CD8-positive, alpha-beta memory T cell (primary cell): ENCODE measurements around the gene KRTAP10-1. TPM values are rescaled to one million over a fixed set of nuclear protein-coding genes. Genes with fewer than 3 reads are reported as not detected.

Experiments
- CTCF ChIA-PET: fragments of 350-600 bp; sonication (Branson Sonifier 250); formaldehyde crosslinking; loops from one replicate; lab custom pipeline; 2021; ENCODE audit warnings: antibody characterized with exemption; lab: Charles Lee
- POLR2A ChIA-PET: fragments of 350-600 bp; sonication (Branson Sonifier 250); formaldehyde crosslinking; loops from one replicate; lab custom pipeline; 2021; ENCODE audit warnings: antibody characterized with exemption; lab: Charles Lee
- DNase-seq, 5 donors: peaks; one replicate each; pipeline versions ENCODE4 v3.0.0 to v3.0.0-alpha.2; 2020 to 2022; ENCODE audit warnings: mixed read lengths in 1 of 5
- H3K27ac ChIP-seq: one replicate; pipeline ENCODE4 v1.7.0; 2013; ENCODE audit warnings: low read depth, mild to moderate bottlenecking, low read length, moderate library complexity
- H3K27me3 ChIP-seq: 2 replicates; pipeline ENCODE4 v1.7.0; 2013; ENCODE audit warnings: low read length, mild to moderate bottlenecking; ENCODE audit not compliant: insufficient read depth, poor library complexity, severe bottlenecking
- H3K36me3 ChIP-seq: 2 replicates; pipeline ENCODE4 v1.7.0; 2013; ENCODE audit warnings: mild to moderate bottlenecking, low read length, moderate library complexity; ENCODE audit not compliant: insufficient read depth
- H3K4me1 ChIP-seq: 2 replicates; pipeline ENCODE4 v1.7.0; 2013; ENCODE audit warnings: mild to moderate bottlenecking, low read length, moderate library complexity; ENCODE audit not compliant: insufficient read depth
- H3K4me3 ChIP-seq: 2 replicates; pipeline ENCODE4 v1.7.0; 2013; ENCODE audit warnings: mild to moderate bottlenecking, low read length
- H3K9me3 ChIP-seq: 2 replicates; pipeline ENCODE4 v1.7.0; 2013; ENCODE audit warnings: mild to moderate bottlenecking, low read length
- H3K27ac Mint-ChIP-seq, 8 donors: one replicate each; pipeline ENCODE4 v1.8.0; 2020 to 2021; ENCODE audit warnings: mixed read lengths in 8 of 8, mild to moderate bottlenecking in 6 of 8, inconsistent platforms in 3 of 8, moderate library complexity in 3 of 8
- H3K27me3 Mint-ChIP-seq, 2 donors: one replicate each; pipeline ENCODE4 v1.8.0; 2020 to 2021; ENCODE audit warnings: mixed read lengths in 2 of 2, mild to moderate bottlenecking in 1 of 2, moderate library complexity in 1 of 2
- H3K36me3 Mint-ChIP-seq, 3 donors: one replicate each; pipeline ENCODE4 v1.8.0; 2020 to 2021; ENCODE audit warnings: mixed read lengths in 3 of 3, inconsistent platforms in 1 of 3, mild to moderate bottlenecking in 1 of 3
- H3K4me1 Mint-ChIP-seq, 3 donors: one replicate each; pipeline ENCODE4 v1.8.0; 2020 to 2021; ENCODE audit warnings: mixed read lengths in 3 of 3, inconsistent platforms in 1 of 3, mild to moderate bottlenecking in 1 of 3
- H3K4me3 Mint-ChIP-seq, 7 donors: one replicate each; pipeline ENCODE4 v1.8.0; 2020 to 2021; ENCODE audit warnings: mixed read lengths in 7 of 7, mild to moderate bottlenecking in 6 of 7, moderate library complexity in 4 of 7, inconsistent platforms in 2 of 7
- H3K9me3 Mint-ChIP-seq, 5 donors: one replicate each; pipeline ENCODE4 v1.8.0; 2020 to 2022; ENCODE audit warnings: mixed read lengths in 5 of 5, mild to moderate bottlenecking in 3 of 5, moderate library complexity in 2 of 5, inconsistent platforms in 1 of 5
- polyA plus RNA-seq: library from polyadenylated mRNA; unstranded; fragments of 300-500 nt; fragmentation: Illumina TruSeq; gene quantifications from one replicate; pipeline ENCODE4 v1.2.3, GENCODE V29; 2021
- total RNA-seq, 2 experiments: library from RNA; stranded (reverse); gene quantifications; one replicate each; pipeline ENCODE4 v1.2.3, GENCODE V29; 2021

The KRTAP10-1 gene
- total and polyA plus RNA-seq, 3 experiments from 2014 or later = not detected

DNA sequence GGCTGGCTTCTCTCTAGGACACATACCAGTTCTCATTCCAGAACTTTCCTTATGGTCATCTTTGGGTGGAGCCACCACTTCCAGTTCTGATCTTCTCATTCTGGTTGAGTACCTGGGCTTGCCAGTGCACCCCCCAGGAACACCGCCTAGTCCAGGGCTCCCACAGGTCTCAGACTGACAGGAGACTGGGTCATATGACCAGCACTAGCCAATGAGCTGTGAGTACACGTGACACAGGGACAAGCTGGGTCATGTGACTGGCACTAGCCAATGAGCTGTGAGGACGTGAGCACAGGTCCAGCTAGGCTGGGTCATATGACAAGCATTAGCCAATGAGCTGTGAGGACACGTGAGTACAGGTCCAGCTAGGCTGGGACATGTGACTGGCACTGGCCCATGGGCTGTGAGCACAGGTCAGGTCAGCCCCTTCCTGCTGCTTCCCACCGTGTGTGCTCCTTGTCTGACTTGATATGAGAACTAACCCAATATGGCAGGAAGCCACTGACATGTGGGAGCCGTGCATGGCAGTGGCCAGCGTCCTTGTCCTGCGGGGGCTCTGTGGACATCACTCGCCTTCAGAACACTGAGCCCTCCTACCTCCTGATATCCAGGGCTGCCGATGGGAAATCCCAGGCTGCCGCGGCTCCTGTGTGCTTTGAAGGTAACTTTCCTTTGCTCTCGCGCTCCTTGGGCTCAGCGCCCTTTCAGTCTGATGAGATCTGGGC is 22.7 kb downstream of the KRTAP10-1 start:
- no peak overlapping the region for H3K4me3 ChIP-seq
- Mint-ChIP-seq H3K27me3 (no peaks in the 10 kb centered on the region), H3K9me3 (no peaks in the 10 kb centered on the region), H3K4me1 (no peaks in the 10 kb centered on the region), H3K36me3 (no peaks in the 10 kb centered on the region), H3K4me3 (peak overlapping the region in 1 of 7 donors; percentile 50), H3K27ac (peak overlapping the region in 3 of 8 donors; percentile 38 to 51 (median 48))
- no peaks in the 10 kb centered on the region for H3K9me3 ChIP-seq
- H3K4me1 ChIP-seq = no peaks in the 10 kb centered on the region
- no peaks in the 10 kb centered on the region for H3K36me3 ChIP-seq
- H3K27me3 ChIP-seq = no peaks in the 10 kb centered on the region
- DNase-seq = peak in 1 of 5 donors; percentile 39
- ChIA-PET POLR2A (no interaction called here), CTCF (interaction anchor here (0.9 to 1.5 kb wide), 2 partner anchors 93 to 284 kb away, joined by 3 read pairs; partner anchors contain the start of gene UBE2G2)
- no peak overlapping the region for H3K27ac ChIP-seq

DNA sequence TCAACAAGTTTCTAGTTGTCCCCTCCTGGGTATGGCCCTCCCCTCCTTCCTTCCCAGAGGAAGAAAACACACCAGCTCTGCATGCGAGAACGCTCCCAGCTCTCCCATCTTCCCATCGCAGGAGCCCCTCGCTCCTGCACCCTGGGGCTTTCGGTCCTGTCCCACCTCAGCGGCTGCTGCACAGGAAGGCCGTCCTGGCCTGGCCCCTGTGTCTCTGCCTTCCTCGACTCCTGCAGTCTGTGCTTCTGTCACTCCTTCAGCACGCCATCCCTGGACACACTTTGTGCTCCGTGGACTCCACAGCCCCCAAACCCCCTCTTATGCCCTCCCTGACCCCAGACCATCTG is 23.2 kb downstream of the KRTAP10-1 start:
- Mint-ChIP-seq H3K4me3 (peak overlapping the region in 1 of 7 donors; percentile 50), H3K36me3 (no peaks in the 10 kb centered on the region), H3K4me1 (no peaks in the 10 kb centered on the region), H3K9me3 (no peaks in the 10 kb centered on the region), H3K27me3 (no peaks in the 10 kb centered on the region), H3K27ac (no peak overlapping the region)
- H3K4me3 ChIP-seq = no peak overlapping the region
- CTCF ChIA-PET = no interaction called here
- DNase-seq = no peak
- H3K4me1 ChIP-seq = no peaks in the 10 kb centered on the region
- H3K27ac ChIP-seq = no peak overlapping the region
- H3K9me3 ChIP-seq = no peaks in the 10 kb centered on the region
- POLR2A ChIA-PET = no interaction called here
- no peaks in the 10 kb centered on the region for H3K27me3 ChIP-seq
- H3K36me3 ChIP-seq = no peaks in the 10 kb centered on the region

- CTCF ChIA-PET = interaction anchor here (2.2 kb wide), 1 partner anchor 277 kb away, joined by 7 read pairs; no protein-coding TSS in a partner anchor
- Histone ChIP-seq H3K4me3 (no peak overlapping the region), H3K27ac (no peak overlapping the region), H3K36me3 (no peaks in the 10 kb centered on the region), H3K27me3 (no peaks in the 10 kb centered on the region), H3K4me1 (no peaks in the 10 kb centered on the region), H3K9me3 (no peaks in the 10 kb centered on the region)
- H3K4me1 Mint-ChIP-seq = no peaks in the 10 kb centered on the region
- H3K36me3 Mint-ChIP-seq = no peaks in the 10 kb centered on the region
- DNase-seq = no peak
- POLR2A ChIA-PET = no interaction called here
- no peak overlapping the region for H3K4me3 Mint-ChIP-seq
- no peaks in the 10 kb centered on the region for H3K9me3 Mint-ChIP-seq
- no peaks in the 10 kb centered on the region for H3K27me3 Mint-ChIP-seq
- no peak overlapping the region for H3K27ac Mint-ChIP-seq
Measured at GRCh38 chr21:44516342-44516741, 23.7 kb downstream of the KRTAP10-1 start.

GRCh38 chr21:44515359-44516165 is 24.4 kb downstream of the KRTAP10-1 start:
- POLR2A ChIA-PET = no interaction called here
- no peaks in the 10 kb centered on the region for H3K27me3 Mint-ChIP-seq

DNA sequence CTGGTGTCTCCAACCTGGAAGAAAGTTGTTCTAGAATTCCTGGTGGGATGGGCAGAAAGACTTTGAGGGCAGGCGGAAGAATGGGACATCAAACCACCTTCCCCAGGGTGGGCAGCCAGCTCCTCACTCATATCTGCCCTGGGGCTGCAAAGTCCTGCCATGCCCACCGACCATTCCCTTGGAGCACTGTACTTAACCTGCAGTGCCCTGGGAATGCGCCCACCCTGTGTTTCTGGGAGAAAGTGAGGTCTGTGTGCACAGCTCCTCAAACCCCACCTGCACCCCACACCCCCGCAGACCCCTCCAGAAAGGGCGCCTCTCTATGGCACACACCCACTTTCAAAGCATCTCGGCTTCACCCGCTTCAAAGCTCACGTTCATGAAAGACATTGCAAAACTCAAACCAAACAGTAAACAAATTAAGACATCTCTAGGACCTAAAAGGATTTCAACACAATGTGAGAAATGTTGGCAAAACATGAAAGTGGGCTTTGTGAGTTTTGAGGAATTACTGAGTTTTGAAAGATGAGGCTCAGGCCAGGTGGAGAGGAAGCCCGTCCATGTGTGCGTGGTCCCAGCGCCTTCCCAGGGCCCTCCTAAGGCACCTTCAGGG is 25.1 kb downstream of the KRTAP10-1 start:
- no peaks in the 10 kb centered on the region for H3K36me3 ChIP-seq
- no peaks in the 10 kb centered on the region for H3K27me3 ChIP-seq
- CTCF ChIA-PET = interaction anchor here (0.7 to 2.2 kb wide), 4 partner anchors 33 to 278 kb away, joined by 3 to 7 read pairs (median 4); no protein-coding TSS in a partner anchor
- POLR2A ChIA-PET = no interaction called here
- peaks cover 0 to 6% (median 0%) of the 10 kb centered on the region in 3 donors for H3K4me1 Mint-ChIP-seq
- H3K27ac Mint-ChIP-seq = peak overlapping the region in 2 of 8 donors; percentile 32 to 79
- no peak overlapping the region for H3K27ac ChIP-seq
- H3K4me3 Mint-ChIP-seq = no peak overlapping the region
- DNase-seq = peak in 1 of 5 donors; percentile 9
- peaks cover 11% of the 10 kb centered on the region for H3K4me1 ChIP-seq
- no peak overlapping the region for H3K4me3 ChIP-seq
- no peaks in the 10 kb centered on the region for H3K9me3 Mint-ChIP-seq
- H3K27me3 Mint-ChIP-seq = no peaks in the 10 kb centered on the region
- H3K9me3 ChIP-seq = no peaks in the 10 kb centered on the region
- H3K36me3 Mint-ChIP-seq = no peaks in the 10 kb centered on the region

More at GRCh38 chr21:44515359-44516165, 24.4 kb downstream of the KRTAP10-1 start:
- Mint-ChIP-seq H3K4me3 (no peak overlapping the region), H3K36me3 (no peaks in the 10 kb centered on the region), H3K4me1 (peaks cover 0 to 4% (median 0%) of the 10 kb centered on the region in 3 donors), H3K9me3 (no peaks in the 10 kb centered on the region), H3K27ac (peak overlapping the region in 3 of 8 donors; percentile 48 to 79 (median 70))
- Histone ChIP-seq H3K4me1 (peaks cover 7% of the 10 kb centered on the region), H3K27ac (no peak overlapping the region), H3K36me3 (no peaks in the 10 kb centered on the region), H3K9me3 (no peaks in the 10 kb centered on the region), H3K4me3 (no peak overlapping the region), H3K27me3 (no peaks in the 10 kb centered on the region)
- peak in 1 of 5 donors; percentile 22 for DNase-seq
- CTCF ChIA-PET = interaction anchor here (0.8 to 2.2 kb wide), 2 partner anchors 227 to 278 kb away, joined by 3 to 7 read pairs; no protein-coding TSS in a partner anchor

GRCh38 chr21:44514218-44514520 is 25.8 kb downstream of the KRTAP10-1 start:
- Histone ChIP-seq H3K36me3 (no peaks in the 10 kb centered on the region), H3K4me3 (no peak overlapping the region), H3K27me3 (no peaks in the 10 kb centered on the region), H3K27ac (no peak overlapping the region), H3K9me3 (no peaks in the 10 kb centered on the region), H3K4me1 (peaks cover 11% of the 10 kb centered on the region)
- POLR2A ChIA-PET = no interaction called here
- Mint-ChIP-seq H3K36me3 (no peaks in the 10 kb centered on the region), H3K4me1 (peaks cover 0 to 6% (median 0%) of the 10 kb centered on the region in 3 donors), H3K9me3 (no peaks in the 10 kb centered on the region), H3K4me3 (no peak overlapping the region), H3K27me3 (no peaks in the 10 kb centered on the region), H3K27ac (peak overlapping the region in 1 of 8 donors; percentile 47)
- CTCF ChIA-PET = interaction anchor here (0.7 to 2.2 kb wide), 3 partner anchors 33 to 279 kb away, joined by 3 to 7 read pairs (median 5); no protein-coding TSS in a partner anchor
- peak in 1 of 5 donors; percentile 36 for DNase-seq

- peak in 1 of 5 donors; percentile 39 for DNase-seq
- H3K36me3 ChIP-seq = no peaks in the 10 kb centered on the region
- H3K9me3 ChIP-seq = no peaks in the 10 kb centered on the region
- Mint-ChIP-seq H3K4me1 (peaks cover 0 to 6% (median 0%) of the 10 kb centered on the region in 3 donors), H3K27me3 (no peaks in the 10 kb centered on the region), H3K4me3 (no peak overlapping the region), H3K36me3 (no peaks in the 10 kb centered on the region), H3K9me3 (no peaks in the 10 kb centered on the region), H3K27ac (no peak overlapping the region)
- H3K4me1 ChIP-seq = peaks cover 11% of the 10 kb centered on the region
- no peak overlapping the region for H3K4me3 ChIP-seq
- H3K27ac ChIP-seq = no peak overlapping the region
- ChIA-PET CTCF (interaction anchor here (1.4 to 6.1 kb wide), 2 partner anchors 228 to 280 kb away, joined by 3 to 134 read pairs; no protein-coding TSS in a partner anchor), POLR2A (no interaction called here)
- H3K27me3 ChIP-seq = no peaks in the 10 kb centered on the region
Measured at GRCh38 chr21:44513389-44514217, 26.4 kb downstream of the KRTAP10-1 start.
